ENCODE data around the gene DTX1. TPM values are rescaled to one million over a fixed set of nuclear protein-coding genes. Genes with fewer than 3 reads are reported as not detected.

DTX1 gene
- polyA plus RNA-seq, 3 donors, result 12.2 to 14.5 (median 13.6) TPM

DNA sequence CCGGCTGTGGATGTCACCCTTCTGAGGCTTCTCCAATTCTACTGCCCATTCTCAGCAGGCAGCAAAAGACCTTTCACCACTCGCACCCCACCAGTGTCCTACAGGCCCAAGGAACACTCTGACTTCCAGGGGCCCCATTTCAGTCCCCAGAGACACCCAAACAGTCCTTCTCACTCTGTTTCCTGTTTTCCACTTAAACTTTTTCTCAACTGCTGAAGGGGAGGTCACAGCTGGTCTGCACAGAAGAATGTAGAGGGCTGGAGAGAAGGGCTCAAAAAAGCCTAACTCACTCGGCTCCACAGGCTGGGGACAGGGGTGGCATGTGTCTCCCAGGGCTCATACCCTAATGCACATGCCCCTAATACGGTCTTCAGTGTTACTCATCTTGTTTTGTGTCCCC, 4.2 kb upstream of the DTX1 start:
- no peak for DNase-seq

DNA sequence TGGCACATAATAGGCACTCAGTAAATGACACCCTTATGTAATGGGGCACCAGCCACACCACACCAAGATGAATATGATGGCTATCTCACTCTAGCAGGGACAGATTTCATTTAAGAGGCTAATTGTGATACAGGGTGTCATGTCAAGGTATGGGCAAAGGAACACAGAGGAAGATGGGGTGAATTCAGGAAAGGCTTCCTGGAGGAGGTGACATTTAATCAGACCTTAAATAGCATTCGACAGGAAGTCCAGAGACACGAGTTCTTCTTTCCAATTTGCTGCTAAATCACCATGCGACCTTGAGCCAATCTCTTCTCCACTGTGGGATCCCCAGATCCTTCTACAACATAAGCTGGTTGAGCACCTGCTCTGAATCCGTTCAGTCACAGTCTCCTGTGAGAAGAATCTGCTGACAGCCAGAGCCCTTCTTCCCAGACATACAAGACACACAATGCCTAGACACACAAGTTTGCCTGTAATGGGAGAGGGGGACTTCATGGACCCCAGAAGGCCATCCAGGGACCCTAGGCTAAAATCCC, 1.5 kb upstream of the DTX1 start:
- DNase-seq, result no peak

DNA sequence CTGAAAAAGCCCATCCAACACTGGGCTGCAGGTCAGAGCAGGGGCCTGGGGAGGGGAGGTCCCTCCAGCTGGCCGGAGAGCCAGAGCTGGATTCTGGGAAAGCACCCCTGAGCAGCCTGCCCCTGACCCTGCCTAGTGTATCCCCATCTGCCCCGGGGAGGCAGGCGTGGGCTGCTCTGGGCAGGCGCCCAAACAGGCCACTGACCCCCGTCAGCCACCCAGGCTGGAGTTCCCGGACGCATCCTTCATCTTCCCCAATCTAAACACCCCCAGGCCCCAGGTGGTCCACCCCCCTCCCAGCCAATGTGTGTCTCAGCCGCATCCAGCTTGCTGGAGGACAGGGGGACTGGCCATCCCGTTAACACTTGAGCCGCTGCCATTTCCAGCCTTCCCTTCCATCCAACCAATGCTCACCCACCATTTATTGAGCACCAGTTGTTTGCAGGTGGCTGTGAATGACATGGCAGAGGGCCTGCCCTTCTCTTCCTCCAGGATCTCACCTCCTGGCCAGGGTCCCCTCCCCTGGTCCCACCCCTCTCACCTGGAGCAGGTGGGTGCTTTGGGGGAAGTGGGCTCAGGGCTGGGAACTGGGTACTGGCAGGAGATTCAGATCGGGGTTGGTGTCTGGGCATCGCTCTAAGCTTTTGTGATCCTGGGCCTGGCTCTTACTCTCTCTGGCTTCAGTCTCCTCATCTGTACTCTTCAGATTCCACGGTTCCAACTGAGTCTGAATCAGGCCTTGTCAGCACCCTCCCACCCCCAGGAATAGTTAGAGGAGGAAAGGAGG, 743 bp upstream of the DTX1 start:
- no peak for DNase-seq

GRCh38 chr12:113056381-113056630, 224 bp upstream of the DTX1 start:
- DNase-seq, result no peak

- no peak for DNase-seq
Observed at GRCh38 chr12:113057565-113058485, 1.3 kb downstream of the DTX1 start.

DNA sequence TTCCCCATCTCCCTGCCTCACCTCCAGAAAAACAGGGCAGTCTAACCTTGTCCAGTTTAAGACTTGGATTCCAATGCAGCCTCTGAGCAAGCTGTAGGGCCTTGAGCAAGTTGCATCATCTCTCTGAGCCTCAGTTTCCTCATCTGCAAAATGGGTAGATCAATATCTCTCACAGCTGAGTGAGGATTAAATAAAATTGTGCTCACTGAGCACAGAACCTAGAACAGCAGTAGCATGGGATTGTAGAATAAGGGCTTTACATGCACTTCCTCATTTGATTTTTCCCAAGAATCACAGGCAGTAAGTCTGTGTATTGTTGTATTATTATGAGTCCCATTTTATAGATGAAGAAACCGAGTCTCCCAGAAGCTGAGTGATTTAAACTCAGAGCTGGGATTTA, 2.0 kb downstream of the DTX1 start:
- no peak for DNase-seq

DNA sequence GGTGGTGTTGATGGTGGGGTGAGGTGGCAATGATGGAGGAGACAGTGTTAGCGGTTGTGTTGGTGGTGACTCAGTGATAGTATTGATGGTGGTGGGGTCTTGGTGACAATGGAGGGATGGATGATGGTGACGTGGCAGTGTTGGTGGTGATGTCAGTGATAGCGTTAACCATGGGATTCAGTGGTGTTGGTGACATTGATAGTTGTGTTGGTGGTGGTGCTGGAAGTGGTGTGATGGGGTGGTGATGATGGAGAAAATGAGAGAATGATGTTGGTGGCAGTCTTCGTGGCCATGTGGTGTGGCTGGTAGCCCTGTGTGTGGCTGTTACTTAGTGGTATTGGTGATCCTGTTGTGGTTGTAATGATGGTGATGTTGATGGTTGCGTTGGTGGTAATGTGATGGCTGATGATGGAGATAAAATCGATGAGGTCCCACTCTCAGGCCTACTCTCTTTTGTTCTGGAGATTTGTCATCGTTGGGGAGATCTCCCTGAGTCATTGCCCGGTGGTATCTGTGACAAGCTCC, 2.6 kb downstream of the DTX1 start:
- DNase-seq, result no peak

DNA sequence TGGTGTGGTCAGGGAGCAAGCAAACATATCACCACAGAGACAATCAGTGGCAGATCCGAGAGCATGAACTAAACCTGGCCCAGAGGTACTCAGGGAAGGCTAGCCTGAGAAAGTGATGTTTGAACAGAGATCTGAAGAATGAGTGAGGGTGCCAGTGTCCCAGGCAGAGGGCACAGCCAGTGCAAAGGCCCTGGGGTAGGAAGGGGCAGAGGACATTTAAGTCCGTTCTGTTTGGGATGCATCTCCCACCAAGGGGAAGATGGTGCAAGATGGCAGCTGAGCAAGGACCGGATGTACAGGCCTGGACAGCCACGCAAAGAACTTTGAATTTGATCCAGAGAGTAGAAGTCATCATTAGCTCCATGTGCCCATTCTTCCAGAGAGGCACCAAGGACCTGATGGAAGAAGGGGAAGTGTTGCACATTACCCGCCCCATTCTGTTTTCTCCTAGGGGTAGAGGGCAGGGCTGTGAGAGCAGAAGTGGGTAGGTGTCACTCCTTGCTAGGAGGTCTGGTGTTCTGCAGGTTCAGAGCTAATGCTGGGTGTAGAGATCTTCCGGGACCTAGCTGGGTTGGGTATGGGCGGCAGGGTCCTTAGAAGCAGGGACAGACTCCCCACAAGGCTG, 3.9 kb downstream of the DTX1 start:
- no peak for DNase-seq

DNA sequence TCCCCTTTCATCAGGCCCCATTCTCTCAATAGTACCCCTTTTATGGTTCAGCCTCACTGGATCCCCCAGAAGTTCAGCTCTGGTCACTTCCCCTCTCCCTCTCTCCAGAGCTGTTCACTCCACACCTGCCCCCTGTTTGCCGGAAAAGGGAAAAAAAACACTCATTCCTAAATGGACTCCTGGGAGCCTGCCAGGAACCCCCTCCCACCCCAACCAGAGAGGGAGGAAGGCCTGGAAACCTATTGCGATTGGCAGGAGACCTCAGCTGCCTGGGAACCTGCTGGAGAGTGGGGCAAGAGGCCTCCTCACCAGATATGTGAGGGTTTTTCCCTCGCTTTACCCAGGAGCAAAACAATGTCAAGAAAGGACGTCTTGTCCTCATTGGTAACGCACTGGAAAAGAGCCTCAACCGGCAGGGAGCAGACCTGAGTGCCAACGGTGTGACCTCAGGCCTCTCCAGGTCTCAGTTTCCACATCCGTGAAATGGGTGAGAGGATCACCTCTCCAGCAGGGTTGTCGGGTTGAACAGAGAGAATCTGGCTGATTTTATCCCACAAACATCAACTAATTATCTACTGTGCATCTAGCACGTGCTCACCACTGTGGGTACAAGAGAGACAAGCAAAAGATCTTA, 4.6 kb downstream of the DTX1 start:
- no peak for DNase-seq

DNA sequence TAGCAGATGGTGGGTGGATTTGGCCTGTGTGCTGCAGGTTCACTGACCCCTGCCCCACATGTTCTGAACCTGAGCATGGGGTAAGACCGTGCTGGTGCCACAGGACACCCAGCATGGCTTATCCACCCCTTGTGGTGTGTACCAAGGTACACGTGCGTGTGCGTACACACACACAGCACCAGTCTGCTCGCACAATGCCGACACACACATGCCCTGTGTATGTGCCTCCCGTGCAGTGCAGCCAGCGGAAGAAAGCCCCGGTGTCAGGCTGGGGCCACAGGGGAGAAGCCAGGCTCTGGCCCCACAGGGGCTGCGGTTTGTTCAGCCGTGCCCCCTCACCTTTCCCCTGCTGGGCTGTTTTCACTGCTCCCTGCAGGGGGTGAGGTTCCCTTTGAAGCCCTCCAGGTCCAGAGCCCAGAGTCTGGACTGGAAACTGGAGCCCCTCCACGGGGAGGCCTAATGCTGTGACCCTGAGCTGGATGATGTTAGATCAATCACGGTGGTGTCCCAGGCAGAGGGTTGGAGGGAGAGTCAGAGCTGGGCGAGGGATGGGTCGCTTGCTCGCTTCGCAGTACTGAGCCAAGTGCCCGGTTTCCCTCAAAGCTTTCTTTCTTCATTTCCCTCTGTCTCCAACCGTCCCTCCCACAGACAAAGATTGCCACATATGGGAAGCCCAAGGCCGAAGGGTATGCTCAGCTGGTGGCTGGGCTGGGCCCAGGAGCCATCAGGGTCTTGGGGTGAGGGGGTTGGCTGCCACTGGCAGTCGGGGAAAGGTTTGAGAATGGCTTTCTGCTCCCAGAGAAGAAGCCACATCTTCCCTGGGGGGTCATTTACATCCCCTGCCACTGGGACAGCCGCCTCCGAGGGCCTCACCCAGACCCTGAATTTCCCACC, 6.2 kb downstream of the DTX1 start:
- no peak for DNase-seq

DNA sequence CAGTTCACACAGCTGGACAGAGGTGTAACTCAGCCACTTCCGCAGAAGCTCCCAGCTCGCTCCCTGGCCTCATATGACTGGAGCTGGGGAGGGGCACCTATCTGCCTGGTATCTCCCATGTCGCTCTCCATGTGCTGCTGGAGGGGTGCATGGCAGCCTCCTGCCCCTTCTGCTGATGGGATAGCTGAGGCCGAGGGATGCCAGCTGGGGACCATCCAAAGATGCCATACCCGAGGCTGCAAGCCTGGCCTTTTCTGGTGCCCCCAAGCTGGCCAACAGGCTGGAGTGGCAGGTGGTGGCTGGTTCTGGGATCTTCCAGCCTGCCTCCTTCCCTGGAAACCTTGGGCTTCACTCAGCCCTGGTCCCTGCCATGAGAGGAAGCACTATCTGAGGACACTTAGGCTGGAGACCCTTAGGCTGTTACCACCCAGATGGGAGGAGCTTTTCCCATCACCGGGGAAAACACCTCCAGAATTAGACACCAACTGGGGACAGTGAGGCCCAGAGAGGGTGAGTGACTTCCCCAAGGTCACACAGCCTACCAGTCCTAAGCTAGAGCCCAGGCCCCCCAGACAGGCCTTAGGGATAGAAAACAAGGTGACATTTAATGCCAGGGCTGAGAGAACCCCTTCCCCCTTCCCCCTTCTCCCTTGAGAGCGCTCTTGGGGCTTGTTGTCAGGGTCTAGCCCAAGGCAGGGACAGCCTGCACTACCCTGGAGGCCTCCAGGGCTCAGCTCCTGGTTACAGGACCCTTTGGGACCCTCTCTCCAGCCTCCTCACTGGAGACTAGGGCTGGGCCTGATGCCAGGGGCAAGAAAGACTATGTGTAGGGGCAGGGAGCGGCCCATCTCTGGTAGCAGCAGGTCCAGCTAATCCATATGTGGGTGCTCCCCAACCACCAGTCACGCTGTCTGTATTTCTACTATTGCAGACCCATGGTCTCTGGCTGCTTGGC, 7.1 kb downstream of the DTX1 start:
- DNase-seq, result no peak

- no peak for DNase-seq
Observed at GRCh38 chr12:113064395-113065125, 8.0 kb downstream of the DTX1 start.

- DNase-seq, result no peak
Observed at GRCh38 chr12:113065126-113066007, 8.8 kb downstream of the DTX1 start.

- DNase-seq, result no peak
Observed at GRCh38 chr12:113066813-113067400, 10.4 kb downstream of the DTX1 start.

DNA sequence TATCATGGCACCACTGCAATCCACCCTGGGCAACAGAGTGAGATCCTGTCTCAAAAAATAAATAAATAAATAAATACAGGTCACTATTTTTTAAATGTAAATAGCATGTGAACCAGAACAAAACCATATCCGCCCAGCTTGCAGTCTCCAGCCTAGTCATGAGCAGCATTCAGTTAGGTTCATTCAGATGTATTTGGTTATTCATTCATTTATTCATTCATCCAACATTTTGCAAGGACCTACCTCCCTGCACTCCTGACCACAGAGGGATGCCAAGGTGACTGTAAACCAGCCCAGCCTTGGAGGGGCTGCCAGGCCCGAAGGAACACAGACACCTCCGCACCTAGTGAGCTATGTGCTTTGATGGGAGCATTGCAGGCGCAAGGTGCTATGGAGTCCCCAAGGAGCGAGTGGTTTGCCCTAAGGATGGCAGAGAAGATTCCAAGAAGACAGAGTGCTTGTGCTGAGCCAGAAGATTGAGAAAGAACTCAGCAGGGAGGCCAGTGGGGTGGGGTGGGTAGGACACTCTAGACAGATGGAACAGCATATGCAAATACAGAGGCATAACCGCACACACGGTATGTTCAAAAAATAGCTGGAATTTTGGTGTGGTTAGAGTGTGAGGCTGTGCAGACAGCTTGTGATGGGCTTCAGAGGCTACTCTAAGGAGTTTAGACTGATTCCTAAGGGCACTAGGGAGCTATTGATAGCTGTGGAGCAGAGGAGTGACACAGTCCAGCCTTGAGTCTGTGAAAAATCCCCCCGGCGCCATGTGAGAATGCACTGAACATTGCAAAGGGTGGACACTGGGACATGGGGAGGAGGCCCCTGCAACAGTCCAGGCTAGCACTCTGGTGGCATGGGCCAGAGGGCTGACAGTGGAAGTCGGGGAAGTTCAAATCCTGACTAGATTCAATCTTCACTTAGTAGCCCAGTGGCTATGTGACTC, 11.7 kb downstream of the DTX1 start:
- no peak for DNase-seq

DNA sequence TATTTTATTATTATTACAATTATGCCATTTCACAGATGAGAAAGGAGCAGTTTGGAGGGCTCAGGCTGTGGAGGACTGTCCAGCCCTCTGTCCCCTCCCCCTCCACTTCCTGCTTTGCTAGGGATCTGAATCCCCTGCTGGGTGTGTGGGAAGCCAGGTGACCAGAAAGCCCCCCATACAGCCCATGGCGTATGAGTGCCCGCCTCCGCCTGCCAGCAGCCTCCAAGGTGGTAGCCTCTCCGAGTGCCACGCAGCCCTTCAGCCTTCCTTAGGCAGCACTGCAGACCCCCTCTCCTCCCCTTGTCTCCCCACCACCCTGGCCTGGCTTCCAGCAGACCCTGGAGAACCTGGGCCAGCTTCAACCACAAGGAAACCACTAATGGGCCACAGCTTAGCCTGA, 12.6 kb downstream of the DTX1 start:
- no peak for DNase-seq
